ENCODE results near the gene MMP28.

The MMP28 gene, protein sequence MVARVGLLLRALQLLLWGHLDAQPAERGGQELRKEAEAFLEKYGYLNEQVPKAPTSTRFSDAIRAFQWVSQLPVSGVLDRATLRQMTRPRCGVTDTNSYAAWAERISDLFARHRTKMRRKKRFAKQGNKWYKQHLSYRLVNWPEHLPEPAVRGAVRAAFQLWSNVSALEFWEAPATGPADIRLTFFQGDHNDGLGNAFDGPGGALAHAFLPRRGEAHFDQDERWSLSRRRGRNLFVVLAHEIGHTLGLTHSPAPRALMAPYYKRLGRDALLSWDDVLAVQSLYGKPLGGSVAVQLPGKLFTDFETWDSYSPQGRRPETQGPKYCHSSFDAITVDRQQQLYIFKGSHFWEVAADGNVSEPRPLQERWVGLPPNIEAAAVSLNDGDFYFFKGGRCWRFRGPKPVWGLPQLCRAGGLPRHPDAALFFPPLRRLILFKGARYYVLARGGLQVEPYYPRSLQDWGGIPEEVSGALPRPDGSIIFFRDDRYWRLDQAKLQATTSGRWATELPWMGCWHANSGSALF

DNA sequence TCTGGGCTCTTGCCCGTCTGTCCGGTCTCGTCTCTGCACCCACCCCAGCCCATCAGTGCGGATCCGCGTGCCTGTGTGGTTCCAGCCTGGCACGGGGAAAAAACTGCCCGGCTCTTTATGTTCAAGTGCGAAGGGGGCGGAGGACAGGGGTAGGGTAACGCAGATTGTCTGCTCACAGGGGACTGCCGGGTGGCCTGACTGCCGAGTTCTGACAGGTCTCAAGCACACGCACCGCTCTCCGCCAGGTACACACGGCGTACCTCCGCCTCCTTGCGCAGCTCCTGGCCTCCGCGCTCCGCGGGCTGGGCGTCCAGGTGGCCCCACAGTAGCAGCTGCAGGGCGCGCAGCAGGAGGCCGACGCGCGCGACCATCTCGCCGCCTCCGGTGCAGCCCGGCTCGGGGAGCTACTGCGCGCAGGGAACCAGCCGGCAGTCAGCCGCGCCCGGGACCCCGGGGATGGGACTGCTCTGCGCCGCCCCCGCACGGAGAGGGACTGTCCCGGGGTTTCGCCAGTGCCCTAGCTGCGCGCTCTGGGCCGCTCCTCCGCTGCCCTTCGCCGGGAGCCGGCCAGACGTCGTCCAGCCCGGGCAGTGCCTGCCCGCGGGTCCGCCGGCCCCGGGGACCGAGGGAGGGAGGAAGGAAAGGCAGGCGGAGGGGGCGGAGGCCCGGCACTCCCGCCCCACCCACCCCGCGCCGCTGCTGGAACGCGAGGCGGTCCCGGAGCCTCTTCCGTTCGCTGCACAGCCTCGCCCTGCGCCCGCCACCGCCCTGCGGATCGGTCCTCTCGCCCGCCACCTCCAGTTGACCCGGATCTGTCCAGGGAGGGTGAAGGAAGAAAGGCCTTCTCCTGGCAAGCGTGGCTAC, at the start of gene MMP28:
MMP28 (minus strand) TSS at position 635 of the 864 bp plus-strand sequence; CDS start at position 371, 264 bp downstream.
- peak; percentile 70 for DNase-seq

DNA sequence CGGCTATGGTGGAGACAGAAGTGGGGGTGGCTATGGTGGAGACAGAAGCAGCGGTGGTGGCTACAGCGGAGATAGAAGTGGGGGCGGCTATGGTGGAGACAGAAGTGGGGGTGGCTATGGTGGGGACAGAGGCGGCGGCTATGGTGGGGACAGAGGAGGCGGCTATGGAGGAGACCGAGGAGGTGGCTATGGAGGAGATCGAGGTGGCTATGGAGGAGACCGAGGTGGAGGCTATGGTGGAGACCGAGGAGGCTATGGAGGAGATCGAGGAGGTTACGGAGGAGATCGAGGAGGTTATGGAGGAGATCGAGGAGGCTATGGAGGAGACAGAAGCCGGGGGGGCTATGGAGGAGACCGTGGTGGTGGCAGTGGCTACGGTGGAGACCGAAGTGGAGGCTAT, 49.1 kb upstream of the MMP28 start:
- no peak for DNase-seq

DNA sequence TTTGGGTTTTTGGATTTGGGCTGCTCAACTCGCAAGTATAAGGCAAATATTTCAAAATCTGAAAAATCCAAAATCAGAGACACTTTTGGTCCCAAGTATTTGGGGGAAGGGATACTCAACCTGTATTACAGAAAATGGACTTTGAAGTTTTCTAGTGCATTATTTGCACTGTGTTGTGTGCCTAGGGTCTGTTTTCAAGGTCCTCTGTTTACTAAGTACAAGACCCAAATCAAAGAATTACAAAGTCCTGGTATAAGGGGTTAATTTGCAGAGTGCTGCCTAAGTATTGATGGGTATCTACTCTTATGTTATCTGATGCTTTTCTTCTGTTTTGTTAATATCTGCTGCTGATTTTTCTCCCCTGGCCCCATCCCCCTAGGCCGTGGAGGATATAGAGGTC, 48.3 kb upstream of the MMP28 start:
- no peak for DNase-seq

DNA sequence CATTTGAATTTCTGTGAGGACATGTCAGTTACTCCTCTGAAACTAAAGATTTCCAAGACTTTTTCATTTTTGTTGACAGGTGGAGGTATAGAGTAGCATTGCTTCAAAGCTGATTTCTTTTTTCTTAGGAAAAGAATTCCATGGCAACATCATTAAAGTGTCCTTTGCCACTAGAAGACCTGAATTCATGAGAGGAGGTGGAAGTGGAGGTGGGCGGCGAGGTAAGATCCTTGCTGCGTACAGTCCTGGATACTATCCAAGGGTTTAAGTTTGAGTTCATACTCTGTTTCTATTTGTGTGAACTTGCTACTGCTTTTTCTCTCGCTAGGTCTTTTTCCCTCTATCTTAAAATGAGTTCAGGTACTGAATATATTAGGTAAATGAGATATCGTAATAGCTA, 46.8 kb upstream of the MMP28 start:
- DNase-seq: no peak

DNA sequence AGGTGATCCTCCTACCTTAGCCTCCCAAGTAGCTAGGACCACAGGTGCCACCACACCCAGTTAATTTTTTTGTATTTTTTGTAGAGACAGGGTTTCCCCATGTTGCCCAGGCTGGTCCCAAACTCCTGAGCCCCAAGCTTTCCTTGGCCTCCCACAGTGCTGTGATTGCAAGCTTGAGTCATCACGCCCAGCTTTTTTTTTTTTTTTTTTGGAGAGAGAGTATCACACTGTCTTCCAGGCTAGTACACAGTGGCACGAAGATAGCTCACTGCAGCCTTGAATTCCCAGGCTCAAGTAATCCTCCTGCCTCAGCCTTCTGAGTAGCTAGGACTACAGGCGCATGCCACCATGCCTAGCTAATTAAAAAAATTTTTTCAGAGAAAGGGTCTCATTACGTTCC, 46.1 kb upstream of the MMP28 start:
- DNase-seq: no peak

DNA sequence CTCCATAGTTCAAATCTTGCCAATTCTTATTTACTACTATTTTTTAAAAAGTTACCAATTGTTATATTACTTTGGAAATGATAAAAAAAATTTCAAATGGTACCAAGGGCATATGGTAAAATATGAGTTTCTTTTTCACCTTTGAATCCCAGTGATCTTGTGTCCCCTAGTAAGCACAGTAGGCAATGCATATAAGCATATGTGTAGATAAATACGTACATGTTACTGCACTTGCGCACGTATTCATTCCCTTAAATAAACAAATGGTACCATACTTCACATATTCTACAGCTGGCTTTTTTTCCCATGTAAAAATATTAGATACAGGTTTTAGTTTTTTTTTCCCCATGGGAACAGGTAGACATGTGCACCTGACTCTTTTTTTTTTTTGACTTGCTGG, 45.7 kb upstream of the MMP28 start:
- DNase-seq: no peak

DNA sequence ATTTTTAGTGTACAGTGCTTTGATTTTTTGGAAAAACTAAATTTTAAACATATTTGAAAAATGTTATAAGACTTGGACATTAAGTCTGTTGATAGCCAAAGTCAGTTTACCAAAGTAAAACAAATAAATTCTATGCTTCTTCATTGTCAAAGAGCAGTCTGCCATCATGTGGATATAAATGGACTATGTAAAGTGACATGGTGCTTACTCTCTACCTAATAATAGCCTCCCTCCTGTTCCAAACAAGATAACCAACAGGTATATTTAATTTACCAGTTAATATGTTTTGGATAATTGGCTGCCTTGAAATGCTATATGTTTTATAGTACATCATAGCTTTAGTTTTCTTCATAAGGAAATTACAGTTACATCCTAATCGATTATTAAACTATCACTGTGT, 29.8 kb upstream of the MMP28 start:
- DNase-seq: no peak

DNA sequence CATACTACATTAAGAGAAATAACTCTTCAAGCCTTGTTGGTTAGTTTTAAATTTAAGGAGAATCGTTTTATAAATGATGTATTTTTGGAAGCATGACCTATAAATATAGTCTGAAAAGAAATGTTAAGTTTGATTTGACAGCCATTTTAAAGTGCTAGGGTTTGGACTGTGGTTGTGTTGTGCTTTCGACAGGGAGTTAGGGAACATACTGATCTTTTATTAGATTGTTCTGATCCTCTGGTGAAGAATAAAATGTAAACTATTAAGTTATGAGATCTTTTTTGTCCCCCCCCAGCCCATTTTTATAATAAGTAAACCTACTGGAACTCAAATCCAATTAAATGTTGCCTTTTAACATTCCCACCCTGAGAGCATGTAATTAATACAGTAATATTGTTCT, 25.9 kb upstream of the MMP28 start:
- no peak for DNase-seq

DNA sequence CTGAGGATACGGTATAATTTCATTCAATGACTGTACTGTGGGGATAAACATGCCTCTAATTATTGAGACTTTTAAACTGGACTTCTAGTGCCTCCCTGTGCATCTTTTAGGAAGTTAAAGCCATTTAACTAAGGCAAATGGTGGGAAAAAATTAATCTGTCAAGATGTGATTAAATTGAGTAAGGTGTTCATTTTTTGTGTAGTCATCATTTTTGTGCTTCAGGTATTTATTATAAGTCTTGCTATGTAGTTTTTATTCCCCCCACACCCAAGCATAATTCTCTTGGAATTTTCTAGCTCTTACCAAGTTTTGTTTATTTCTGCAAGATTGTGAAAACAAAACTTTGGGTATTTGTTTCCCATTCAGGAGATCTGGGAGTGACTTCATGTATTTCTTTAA, 24.0 kb upstream of the MMP28 start:
- no peak for DNase-seq

DNA sequence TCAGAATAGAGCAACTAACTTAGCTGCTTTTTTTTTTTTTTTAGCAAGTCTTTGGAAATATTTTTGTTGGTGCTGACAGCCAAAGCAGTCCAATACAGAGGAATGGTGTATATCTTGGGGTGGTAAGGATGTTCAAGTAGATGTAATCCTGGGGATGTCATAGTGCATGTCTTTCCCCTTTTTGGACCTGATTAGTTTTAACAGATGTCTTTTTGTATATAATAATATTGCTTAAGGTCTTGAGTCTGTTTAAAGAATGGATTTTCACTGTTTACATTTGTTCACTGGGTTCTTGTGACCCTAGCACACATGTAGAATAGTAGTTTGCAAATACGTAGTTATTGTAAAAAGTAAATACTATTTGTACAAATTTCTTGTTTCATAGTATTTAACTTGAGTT, 21.8 kb upstream of the MMP28 start:
- no peak for DNase-seq

DNA sequence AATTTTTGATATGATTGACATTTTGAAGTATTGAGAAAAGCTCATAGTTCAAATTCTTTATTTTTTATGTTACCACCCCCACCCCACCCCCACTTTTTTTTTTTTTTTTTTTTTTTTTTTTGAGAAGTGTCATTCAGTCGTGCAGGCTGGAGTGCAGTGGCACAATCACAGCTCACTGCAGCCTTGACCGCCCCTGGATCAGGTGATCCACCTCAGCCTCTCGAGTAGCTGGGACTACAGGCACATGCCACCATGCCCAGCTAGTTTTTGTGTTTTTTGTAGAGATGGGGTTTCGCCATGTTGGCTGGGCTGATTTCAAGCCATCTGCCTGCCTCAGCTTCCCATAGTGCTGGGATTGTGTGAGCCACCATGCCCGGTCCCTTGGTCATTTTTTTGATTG, 21.3 kb upstream of the MMP28 start:
- no peak for DNase-seq

DNA sequence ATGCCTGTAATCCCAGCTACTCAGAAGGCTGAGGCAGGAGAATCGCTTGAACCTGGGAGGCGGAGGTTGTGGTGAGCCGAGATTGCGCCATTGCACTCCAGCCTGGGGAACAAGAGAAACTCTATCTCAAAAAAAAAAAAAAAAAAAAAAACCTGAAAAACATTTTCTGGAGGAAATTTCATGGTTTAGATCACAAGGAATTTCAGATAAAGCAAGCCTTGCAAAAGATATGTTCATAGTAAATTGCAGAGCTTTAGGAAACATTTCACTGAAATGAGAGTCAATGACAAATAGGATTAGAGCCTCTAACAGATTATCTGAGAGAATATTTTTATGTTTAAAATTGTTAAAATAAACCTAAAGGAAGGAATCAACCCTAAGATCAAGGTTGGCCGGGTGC, 17.0 kb upstream of the MMP28 start:
- no peak for DNase-seq

DNA sequence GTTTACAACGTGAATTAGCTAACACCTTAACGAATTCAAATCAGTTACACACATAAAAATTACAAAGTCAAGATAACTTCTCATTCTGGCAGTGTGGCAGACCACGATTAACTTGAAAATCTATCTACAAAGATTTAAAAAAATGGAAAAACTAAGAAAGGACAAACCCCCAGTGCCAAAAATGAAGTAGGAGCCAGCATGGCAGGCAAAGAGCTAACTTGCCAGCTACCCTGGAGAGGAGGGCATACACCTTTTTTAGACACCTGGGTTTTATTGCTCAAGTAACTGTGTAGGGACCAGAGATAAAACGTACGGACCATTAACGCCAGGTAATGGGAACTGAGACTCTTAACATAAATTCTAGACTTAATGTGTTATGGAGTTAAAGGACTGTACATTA, 16.3 kb upstream of the MMP28 start:
- DNase-seq: no peak

DNA sequence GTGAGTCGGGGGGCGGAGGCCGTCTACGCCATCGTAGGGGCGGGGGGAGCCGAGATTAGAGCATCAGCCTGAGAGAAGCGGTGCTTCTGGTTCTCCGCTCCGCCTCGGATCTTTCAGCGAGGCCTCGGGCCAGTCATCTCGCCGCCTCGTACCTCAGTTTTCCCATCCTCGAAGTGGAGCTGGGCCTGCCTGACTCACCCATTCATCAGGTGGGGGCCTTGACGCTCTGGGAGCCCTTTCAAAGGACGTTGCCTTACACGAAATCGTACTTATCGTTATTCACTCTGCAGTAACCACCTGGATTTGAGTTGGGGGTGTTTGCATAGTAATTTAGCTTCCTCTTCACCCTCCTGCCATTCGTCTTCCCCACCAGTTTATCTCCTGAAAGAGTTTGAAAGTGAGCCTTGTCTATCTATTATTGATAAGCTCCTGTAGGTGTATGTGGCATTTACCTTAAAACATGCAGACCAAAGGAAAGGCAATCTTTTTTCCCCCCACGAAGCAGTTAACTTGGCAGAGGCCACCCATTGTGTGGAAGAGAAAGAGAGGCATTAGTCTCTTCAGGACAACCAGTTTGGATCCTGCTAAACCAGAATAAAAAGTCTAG, 14.5 kb upstream of the MMP28 start:
- no peak for DNase-seq

DNA sequence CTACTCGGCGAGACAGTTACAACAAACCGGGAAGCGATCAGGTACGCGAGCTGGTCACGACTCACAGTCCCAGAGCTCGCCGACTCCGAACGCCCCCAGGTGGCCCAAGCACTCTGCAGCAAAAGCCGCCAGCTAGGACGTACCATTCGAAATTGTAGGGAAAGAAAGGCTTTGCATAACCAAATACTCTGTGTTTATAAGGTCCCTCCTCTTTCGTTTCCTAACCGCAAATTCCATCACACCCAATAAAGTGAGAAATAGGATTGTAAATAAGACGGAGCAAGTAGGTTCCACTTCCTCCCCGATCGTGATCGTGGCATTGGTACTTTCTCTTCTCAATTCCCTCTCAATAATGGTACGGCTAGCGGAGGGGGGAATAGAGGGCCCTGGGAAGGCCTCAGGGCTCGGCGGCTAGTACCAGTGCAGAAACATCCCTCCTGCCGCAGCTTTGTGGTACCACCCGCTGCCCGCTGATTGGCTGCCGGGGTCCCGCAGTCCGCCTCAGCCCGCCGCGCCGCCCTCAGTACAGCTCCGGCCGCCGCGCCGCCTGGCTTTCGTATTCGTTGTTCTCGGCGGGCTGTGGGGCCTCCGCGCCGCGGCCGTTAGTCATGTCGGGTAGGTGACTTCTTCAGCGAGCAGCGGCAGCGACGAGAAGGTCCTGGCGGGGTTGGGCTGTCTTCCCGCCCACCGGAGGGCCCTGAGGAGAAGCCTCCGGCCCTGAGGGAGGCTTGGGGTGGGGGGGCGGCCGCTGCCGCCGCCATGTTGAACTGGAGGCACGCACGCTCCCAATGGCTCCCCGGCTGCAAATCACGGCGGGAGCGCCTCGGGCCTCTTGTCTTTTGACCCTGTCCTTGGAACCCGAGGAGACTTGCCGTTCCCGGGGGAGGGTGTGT, 13.8 kb upstream of the MMP28 start, which contains the start of gene TAF15:
TAF15 (plus strand) TSS at position 523 of the 893 bp plus-strand sequence; CDS start at position 609, 86 bp downstream.
- peak; percentile 99 for DNase-seq

DNA sequence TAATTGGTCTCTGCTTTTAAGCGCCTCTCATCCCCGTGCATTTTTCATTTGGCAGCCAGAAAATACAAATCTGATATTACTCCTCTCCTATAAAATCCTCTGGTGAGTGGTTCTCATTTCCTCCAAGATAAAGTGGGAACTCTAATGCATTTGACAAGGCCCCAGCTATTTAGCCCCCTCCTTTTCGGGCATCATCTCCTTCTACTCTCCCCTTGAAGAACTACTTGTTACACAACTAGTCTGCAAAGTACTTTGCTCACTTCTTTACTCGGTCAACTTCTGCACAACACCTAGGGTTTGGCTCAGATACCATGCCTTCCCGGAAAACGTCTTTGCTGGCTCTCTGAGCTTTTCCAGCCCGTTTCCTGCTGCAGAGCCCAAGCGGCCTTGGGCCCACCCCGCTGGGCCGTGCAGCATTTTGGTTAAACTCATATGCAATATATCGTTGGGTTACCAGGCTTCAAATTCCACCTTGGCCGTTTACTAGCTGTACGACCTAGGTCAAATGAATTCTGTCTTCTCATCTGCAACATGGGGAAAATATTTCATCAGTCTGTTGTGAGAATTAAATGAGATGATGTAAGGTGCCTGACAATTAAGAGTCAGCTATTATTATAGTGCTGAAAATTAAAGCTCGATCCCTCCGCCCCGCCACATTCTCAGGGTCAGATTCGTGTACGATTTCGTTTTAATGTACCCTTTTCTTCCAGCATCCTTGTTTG, 13.0 kb upstream of the MMP28 start:
- DNase-seq: no peak

DNA sequence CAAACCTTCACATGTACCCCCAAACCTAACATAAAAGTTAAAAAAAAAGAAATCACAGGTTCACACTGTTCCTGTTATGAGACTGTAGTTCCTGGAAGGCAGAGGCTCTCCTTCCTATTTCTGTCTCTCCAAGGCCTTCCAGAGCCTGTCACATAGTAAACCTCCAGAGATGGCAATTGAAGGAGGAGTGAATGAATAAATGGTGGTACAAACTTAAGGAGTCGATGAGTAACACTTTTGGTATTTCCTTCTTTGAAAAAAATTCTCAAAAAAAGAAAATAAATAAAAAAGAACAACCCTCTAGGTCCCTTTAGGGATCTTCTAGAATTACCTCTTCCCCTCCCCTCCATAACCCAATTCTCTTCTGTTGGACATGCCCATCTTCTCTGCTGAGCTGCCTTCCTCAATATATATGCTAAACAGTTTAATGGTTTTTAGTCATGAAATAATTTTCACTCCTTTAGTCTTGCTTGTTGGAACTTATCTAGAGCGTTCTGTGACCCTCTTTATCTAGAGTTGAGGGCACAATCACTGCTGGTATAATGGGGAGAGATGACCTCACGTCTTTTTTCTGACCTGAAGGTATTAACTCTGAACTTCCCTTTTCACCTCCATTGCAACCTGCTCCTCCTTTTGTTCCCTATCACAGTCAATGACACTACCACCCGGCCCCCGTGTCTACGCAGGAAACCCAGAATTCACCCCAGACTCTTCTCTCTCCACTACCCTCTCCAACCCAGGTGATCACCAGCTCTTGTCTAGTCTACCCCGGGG, 12.1 kb upstream of the MMP28 start:
- no peak for DNase-seq

DNA sequence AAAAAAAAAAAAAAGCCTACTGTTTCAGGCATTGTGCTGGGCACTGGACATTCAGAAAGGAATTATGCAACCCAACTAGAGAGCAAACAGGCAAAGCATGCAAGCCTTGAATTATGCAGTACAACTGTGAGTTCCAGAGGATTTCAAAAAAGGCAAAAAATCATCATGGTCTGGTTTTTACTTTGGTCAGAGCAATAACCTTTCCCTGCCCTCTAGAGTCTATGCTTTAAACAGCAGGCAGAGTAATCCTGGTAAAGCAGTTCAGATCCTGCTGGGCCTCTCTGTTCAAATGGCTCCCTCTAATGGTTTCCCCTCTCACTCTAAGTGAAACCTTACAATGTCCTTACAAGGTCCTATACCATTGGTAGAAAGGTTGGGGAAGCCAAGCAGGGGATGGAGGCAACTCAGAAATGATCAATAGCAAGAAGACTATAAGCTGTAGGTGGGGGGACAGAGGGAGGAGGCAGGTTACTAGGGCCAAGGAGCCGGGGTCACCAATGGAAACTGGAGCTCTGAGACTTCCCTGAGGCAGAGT, 9.3 kb upstream of the MMP28 start:
- peak; percentile 87 for DNase-seq

DNA sequence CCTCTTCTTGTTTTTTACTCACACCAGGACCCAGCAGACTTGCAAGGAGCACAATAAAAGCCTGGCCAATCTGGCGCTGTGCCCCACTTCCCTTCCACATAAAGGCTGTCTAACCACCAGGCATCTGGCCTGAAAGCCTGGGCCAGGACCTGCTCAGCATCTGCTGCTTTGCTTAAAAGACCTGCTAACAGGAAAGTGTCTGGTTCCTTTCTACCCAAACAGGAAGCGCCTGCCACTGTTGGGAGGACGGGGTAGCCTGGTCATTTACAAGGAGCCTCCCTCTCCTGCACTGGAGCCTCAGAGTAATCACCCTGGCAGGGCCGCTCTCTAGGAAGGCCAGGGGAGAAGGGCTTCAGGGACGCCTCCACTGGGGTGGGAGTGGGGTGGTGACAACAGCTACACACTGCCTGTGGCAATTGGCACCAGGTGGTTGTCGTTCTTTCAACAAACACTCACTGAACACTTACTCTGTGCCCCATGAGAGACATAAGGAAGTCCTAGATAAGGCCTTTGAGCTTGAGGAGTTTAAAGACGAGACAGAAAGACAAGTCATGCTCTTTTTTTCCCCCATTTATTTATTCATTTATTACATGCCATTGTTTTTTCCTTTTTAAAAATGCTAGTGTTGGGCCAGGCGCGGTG, 6.3 kb upstream of the MMP28 start:
- peak; percentile 43 for DNase-seq

DNA sequence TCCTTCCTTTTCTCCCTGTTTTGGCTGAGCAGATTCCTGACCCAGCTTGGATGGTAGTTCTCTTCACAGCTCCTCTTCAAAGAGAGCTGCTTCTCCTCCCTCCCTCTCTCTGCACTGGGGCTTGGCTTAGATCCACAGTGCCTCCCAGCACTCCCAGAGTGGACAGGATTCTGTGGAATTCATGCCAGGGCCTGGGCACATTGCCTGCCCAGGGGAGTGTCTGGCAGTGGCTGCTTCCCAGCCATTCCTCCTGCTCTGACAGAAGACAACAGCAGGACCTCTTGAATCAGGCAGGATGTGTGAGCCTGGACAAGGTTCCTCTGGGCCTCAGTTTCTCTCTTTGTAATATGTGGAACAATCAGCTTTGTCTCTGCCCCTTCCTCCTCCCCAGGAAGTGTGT, 4.5 kb upstream of the MMP28 start:
- no peak for DNase-seq

All from eye (tissue), 1 donor.